IgD-negative memory B cell (primary cell): ENCODE measurements around the gene HNF1B. TPM values are rescaled to one million over a fixed set of nuclear protein-coding genes. Genes with fewer than 3 reads are reported as not detected.

Experiments used
- polyA plus RNA-seq: library from polyadenylated mRNA; unstranded; fragments of 300-500 nt; fragmentation: Illumina TruSeq; gene quantifications from one replicate; pipeline ENCODE4 v1.2.3, GENCODE V29; 2021

HNF1B gene
- polyA plus RNA-seq, 1 donor from 2014 or later = not detected

Other genes with a start within 250 kb of the HNF1B start
- gene SYNRG, start 135.6 kb downstream of the HNF1B start, polyA plus RNA-seq = 70.9 TPM
- gene DDX52, start 101.6 kb downstream of the HNF1B start, polyA plus RNA-seq = 13.8 TPM
- not detected for gene TBC1D3K, start 179.4 kb upstream of the HNF1B start, polyA plus RNA-seq
- gene TBC1D3L, start 244.0 kb upstream of the HNF1B start, polyA plus RNA-seq = 3.1 TPM